ENCODE data around the gene PRSS8.

PRSS8 gene

GRCh38 chr16:31099860-31100638 lies 35.5 kb downstream of the PRSS8 start:
- DNase-seq: no peak

DNA sequence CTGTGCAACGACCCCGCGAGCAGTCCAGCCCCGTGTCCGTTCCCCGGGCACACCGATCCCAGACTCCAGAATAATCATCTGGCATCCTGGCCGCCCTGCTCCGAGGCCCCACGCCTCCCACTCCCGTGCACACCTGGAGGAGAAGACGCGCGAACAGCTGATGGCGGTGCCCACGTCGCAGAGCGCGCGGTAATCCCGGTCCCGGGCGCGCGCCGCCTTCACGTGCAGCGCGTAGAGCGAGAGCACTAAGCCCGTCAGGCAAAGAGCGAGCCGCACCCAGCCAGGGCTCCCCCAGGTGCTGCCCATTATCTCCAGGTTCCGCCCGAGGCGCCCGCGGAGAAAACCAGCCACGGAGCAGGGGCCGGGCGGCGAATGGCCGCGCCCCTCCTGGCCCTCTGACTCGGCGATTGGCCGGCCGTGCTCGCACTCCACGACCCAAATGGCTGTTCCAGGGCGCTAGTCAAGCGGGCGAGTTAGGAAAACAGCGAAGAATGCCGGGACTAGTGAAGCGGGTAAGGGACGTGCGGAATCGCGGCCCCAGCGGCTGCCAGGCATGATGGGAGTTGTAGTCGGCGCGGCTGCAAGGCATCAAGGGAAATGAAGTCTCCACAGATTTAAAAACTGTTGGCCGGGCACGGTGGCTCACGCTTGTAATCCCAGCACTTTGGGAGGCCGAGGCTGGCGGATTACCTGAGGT lies 41.0 kb downstream of the PRSS8 start, which contains the start of gene VKORC1:
Gene VKORC1, minus strand, starts transcription at position 374 of the 697 bp plus-strand sequence. Its CDS starts 68 bp downstream, at position 306.
- DNase-seq: peak; percentile 88

- DNase-seq: no peak
Measured at GRCh38 chr16:31094088-31094423, 41.5 kb downstream of the PRSS8 start.

DNA sequence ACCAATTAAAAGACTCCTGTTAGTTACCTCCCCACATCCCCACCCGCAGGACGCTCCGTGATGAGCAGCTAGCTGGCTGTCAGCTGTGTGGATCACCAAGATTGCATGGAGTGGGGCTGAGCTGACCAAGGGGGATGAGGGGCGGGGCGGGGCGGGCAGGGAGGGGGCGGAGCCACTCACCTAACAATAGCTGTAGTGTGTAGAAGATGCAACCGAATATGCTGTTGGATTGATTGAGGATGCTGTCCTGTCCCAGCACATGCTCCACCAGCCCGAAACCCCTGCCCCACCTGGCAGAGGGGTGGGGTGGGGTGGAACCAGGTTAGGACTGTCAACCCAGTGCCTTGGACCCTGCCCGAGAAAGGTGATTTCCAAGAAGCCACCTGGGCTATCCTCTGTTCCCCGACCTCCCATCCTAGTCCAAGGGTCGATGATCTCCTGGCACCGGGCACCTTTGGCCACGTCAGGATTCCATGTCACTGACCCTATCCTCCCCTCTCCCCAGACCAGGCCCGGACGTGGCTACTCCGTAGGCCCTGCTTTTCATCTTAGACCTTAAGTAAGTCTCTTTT lies 42.3 kb downstream of the PRSS8 start:
- DNase-seq: peak; percentile 33

DNA sequence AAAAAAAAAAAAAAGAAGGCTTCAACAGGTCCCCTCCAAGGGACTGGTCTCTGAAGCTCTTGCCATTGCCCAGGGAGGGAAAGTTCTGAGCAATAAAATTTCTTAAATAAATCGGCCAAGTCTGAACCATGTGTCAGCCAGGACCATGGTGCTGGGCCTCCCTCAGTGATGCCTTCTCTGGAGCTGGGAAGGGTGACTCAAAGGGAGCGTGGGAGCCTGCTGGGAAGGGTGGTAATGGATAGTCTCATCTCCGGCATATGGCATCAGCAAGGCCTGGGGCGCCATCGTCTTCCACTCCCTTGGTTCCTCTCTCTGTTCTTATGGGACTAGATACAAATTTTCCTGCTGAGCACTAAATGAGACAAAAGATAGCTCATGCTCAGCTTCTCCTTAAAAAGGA lies 43.2 kb downstream of the PRSS8 start:
- no peak for DNase-seq

DNA sequence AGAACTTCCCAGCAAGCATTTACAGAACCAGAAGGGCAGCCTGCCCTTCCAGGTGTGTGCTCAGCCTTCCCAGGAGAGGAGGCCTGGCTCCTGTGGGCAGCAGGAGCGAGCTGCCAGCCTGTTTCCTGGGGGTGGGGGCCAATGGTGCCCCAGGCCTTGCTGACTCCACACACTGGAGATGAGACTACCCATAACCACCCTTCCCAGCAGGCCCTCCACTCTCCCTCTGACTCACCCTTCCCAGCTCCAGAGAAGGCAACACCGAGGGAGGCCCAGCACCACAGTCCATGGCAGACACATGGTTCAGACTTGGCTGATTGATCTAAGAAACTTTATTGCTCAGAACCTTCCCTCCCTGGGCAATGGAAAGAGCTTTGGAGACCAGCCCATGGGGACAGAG lies 45.0 kb downstream of the PRSS8 start:
- no peak for DNase-seq

DNA sequence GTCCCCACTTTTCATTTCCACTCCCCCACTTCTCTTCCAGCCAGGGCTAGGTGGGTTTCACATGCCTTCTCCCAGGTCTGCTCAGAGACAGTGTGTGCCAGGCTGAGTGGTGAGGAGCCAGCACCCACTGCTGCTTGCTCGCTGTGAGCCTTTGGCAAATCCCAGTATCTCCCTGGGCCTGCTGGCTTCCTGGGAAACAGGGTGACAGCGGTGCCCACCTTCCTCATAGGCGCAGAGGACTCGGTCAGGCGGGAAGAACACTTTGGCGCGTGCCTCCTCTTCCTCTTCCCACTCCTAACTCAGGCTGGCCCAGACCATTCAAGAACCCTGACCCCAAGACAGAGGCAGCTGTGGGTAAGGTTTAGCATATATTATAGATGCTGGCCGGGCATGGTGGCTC lies 46.3 kb downstream of the PRSS8 start:
- DNase-seq: no peak

GRCh38 chr16:31088459-31089183 lies 46.9 kb downstream of the PRSS8 start, which contains the start of gene PRSS53:
PRSS53 (minus strand) TSS chr16:31088943; CDS start chr16:31088809, 134 bp downstream.
- DNase-seq: no peak

DNA sequence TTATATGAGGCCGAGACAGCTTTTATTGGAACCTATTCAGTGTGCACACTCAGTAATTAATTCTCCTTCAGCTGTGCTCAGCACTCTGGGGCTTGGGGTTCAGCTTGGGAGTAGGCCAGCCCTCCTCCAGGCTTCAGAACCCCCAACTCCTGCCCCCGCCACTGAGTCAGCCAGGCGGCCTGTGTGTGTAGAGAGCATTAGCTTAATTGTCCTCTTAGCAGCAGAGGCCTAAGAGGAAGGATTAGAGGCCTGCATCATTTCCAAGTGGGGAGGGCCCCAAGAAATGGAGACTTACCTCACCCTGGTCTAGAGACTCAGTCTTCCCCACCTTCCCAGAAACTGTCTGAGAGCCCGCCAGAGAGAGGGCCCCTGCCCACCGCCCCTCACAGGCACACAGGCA lies 47.6 kb downstream of the PRSS8 start:
- no peak for DNase-seq

GRCh38 chr16:31087481-31087880 lies 48.0 kb downstream of the PRSS8 start:
- DNase-seq: no peak

DNA sequence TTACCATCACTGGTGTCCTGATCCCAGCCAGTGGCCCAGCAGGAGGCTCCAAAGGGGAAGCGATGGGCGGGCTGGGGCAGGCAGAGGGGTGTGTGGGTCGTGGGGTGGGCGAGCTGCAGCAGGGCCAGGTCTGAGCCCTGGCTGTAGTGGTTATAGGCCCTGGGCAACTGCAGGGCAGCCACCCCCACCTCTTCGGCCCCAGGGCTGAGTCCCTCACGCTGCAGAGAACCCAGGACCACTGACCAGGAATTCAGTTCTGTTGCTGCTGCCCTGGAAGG lies 49.0 kb downstream of the PRSS8 start:
- no peak for DNase-seq

GRCh38 chr16:31085873-31086628 lies 49.5 kb downstream of the PRSS8 start:
- DNase-seq: no peak

DNA sequence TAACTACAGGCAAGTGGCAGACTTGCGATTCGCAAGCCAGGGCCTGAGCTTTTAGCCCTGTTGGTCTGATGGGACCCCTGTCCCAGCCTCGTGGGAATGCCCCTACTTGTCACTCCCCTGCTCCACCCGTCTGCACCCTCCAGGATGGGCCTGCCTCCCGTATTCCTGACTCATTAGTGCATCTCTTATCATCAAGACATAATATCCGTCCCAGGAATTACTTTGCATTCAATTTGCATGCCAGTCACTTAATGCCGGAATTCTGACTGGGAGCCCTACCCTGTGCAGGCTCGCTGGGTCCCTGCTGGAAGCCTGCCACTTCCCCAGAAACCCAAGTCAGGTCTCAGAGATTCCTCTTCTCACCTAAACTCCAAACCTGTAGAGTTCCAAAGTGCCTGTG lies 50.1 kb downstream of the PRSS8 start:
- DNase-seq: no peak

DNA sequence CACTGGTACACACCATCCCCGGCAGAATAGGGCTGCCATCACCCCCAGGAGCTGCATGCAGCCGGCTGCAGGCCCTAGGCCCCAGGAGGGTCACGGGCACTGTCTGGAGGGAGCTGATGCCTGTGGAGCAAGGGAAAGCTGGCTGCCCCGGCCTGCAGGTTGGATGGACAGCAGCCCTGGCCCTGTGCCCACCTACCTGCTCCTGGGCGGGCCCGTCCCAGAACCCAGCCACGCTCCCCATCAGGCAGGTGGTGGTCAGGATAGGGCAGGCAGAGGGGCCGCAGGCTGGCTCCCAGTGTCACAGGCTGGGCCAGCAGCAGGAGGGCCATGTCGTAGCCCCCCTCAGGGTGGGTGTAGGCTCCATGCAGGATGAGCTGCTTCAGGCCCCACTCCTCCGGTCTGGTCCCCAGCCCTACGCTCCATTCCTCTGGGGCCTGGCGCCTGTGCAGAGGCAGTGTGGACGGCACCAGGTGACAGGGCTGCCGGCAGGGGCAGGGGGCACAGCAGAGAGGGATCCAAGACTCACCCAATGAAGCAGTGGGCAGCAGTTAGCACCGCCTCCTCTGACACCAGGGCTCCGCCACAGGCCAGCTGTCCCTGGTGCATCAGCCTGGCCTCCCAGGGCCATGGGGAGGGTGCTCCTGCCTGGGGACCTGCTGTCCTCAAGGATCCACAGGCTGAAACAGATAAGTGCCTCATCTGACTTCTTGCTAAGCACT lies 50.8 kb downstream of the PRSS8 start:
- no peak for DNase-seq

- DNase-seq: no peak
Measured at GRCh38 chr16:31083981-31084380, 51.5 kb downstream of the PRSS8 start.

DNA sequence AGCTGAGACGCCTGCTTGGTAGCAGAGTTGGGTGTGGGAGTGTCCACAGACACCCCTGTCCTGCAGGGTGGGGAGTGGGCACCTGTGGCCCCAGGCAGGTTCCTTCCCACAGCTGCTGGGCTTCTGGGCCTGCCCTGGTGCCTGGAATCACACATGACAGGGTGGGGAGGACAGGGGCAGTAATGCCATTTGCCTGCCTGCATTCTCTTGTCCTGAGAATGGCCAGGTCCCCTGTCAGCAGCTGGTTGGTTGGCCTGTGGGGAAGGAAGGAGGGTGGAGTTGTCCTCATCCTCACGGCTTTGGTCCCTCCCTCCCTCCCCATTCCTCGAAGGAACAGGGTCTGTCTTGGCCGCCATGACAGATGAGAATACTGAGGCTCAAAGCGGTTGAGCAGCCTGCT lies 52.0 kb downstream of the PRSS8 start:
- DNase-seq: no peak

DNA sequence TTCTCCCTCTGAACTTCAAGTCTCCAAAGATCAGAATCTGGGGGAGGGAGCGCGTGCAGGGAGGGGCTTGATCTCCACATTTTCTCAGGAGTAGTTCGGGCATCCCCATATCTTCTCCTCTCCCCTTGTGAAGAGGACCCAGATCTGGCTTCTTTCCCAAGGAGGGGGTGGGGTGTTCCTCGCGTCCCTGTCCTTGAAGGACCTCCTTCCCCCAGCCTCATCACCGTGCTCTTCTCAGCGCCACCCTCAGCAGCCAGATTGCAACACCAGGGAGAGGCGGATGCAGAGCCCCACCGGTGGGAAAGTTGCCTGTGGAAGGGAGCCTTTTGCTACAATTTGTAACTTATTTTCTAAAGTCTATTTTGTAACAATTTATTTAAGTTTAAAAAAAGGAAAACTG lies 52.4 kb downstream of the PRSS8 start:
- DNase-seq: no peak

GRCh38 chr16:31082368-31083045 lies 53.0 kb downstream of the PRSS8 start:
- DNase-seq: no peak
